Kidney (tissue), 14 donors: ENCODE data around the gene NPW. TPM values are rescaled to one million over a fixed set of nuclear protein-coding genes. Genes with fewer than 3 reads are reported as not detected.

Experiments
- DNase-seq, 5 donors: peaks; one replicate each; pipeline ENCODE4 v3.0.0-alpha.2; 2013 to 2020
- FAIRE-seq: peaks from 2 replicates; lab custom pipeline; 2012; peaks lifted over from hg19 to GRCh38; lab: Jason Lieb, UNC
- H3K27ac ChIP-seq, 2 donors: one replicate each; pipeline ENCODE4 v1.7.0; 2013; ENCODE audit warnings: low read depth in 2 of 2, low read length in 2 of 2, inconsistent platforms in 1 of 2
- H3K27me3 ChIP-seq: one replicate; pipeline ENCODE4 v1.7.1; 2013; ENCODE audit warnings: low read length, inconsistent platforms; ENCODE audit not compliant: control insufficient read depth, insufficient read depth
- H3K36me3 ChIP-seq, 3 donors: one replicate each; pipeline versions ENCODE4 v1.7.0 to v1.7.1; 2013; ENCODE audit warnings: low read length in 3 of 3, control low read depth in 1 of 3, inconsistent platforms in 1 of 3; ENCODE audit not compliant: insufficient read depth in 3 of 3, control insufficient read depth in 2 of 3
- H3K4me1 ChIP-seq, 3 donors: one replicate each; pipeline versions ENCODE4 v1.7.0 to v1.7.1; 2013; ENCODE audit warnings: low read length in 3 of 3, inconsistent platforms in 1 of 3, low read depth in 1 of 3; ENCODE audit not compliant: control insufficient read depth in 2 of 3, insufficient read depth in 2 of 3
- H3K4me3 ChIP-seq, 3 donors: one replicate each; pipeline versions ENCODE4 v1.7.0 to v1.8.1; 2013; ENCODE audit warnings: low read length in 3 of 3, control low read depth in 1 of 3, inconsistent platforms in 1 of 3
- H3K9ac ChIP-seq, 3 donors: one replicate each; pipeline versions ENCODE4 v1.7.0 to v1.7.1; 2013; ENCODE audit warnings: low read length in 3 of 3, control low read depth in 1 of 3, inconsistent platforms in 1 of 3
- H3K9me3 ChIP-seq, 3 donors: one replicate each; pipeline versions ENCODE4 v1.7.0 to v1.7.1; 2013; ENCODE audit warnings: low read length in 3 of 3, control low read depth in 1 of 3, inconsistent platforms in 1 of 3; ENCODE audit not compliant: control insufficient read depth in 2 of 3, insufficient read depth in 1 of 3
- CTCF ChIP-seq: IDR thresholded peaks from 3 replicates; pipeline ENCODE4 v1.5.1; 2012; ENCODE audit warnings: mild to moderate bottlenecking, moderate library complexity, borderline replicate concordance; ENCODE audit not compliant: insufficient read depth; ENCODE audit errors: extremely low read depth
- intact Hi-C: fragments of 100-400 bp; cut with DNase I; formaldehyde crosslinking; loops from one replicate; pipeline ENCODE4 v1.11.1; 2022
- polyA plus RNA-seq: library from polyadenylated mRNA; stranded (reverse); fragments of 350-450 nt; fragmentation: Illumina TruSeq; extraction: RNeasy Lipid Tissue Mini Kit (QIAGEN cat#74804); gene quantifications from one replicate; pipeline ENCODE4 v1.2.3, GENCODE V29; 2014; ENCODE audit warnings: low read depth, low replicate concordance; ENCODE audit not compliant: insufficient read depth
- total RNA-seq: library from RNA; stranded (reverse); fragmentation: NEBNext Ultra II Directional; extraction: Animal tissue kit (Norgen Biotek cat#: 25700); gene quantifications from one replicate; pipeline ENCODE4 v1.2.1, GENCODE V29; 2021
- donor health status: control.
- donor health status: control.
- donor health status: control.
- donor health status: control.
- donor health status: control.
- donor health status: DM: yes; HTN: yes; CAD: no.
- donor health status: Normal renal cell carcinoma (clear cell type).

The NPW gene
- total and polyA plus RNA-seq, 2 donors from 2014 or later: not detected

GRCh38 chr16:2042986-2043666, 23.5 kb downstream of the NPW start:
- peak in 2 of 5 donors; percentile 62 to 85 for DNase-seq
- no peaks in the 10 kb centered on the region for H3K36me3 ChIP-seq
- H3K4me3 ChIP-seq: no peak overlapping the region
- no peak overlapping the region for H3K9ac ChIP-seq
- no peaks in the 10 kb centered on the region for H3K27me3 ChIP-seq
- H3K9me3 ChIP-seq: no peaks in the 10 kb centered on the region
- no peak for TF ChIP-seq CTCF
- FAIRE-seq: no peak
- H3K27ac ChIP-seq: peak overlapping the region in 1 of 2 donors; percentile 43
- H3K4me1 ChIP-seq: peaks cover 0 to 41% (median 4%) of the 10 kb centered on the region in 3 donors
- intact Hi-C loops: no loop called here

- DNase-seq: peak in 2 of 5 donors; percentile 65 to 87
- Histone ChIP-seq H3K4me1 (peaks cover 0 to 42% (median 4%) of the 10 kb centered on the region in 3 donors), H3K9ac (no peak overlapping the region)
These were observed 24.3 kb downstream of the NPW start for GRCh38 chr16:2043667-2044451.

GRCh38 chr16:2044541-2044940, 25.0 kb downstream of the NPW start:
- Histone ChIP-seq H3K9ac (no peak overlapping the region), H3K27me3 (no peaks in the 10 kb centered on the region), H3K4me1 (peaks cover 0 to 38% (median 4%) of the 10 kb centered on the region in 3 donors), H3K4me3 (no peak overlapping the region), H3K36me3 (no peaks in the 10 kb centered on the region), H3K27ac (no peak overlapping the region), H3K9me3 (no peaks in the 10 kb centered on the region)
- DNase-seq (peak in 2 of 5 donors; percentile 56 to 79), FAIRE-seq (no peak)
- intact Hi-C loops: no loop called here
- TF ChIP-seq CTCF: no peak

More at GRCh38 chr16:2043667-2044451, 24.3 kb downstream of the NPW start:
- no peak for TF ChIP-seq CTCF
- Histone ChIP-seq H3K27me3 (no peaks in the 10 kb centered on the region), H3K27ac (peak overlapping the region; percentile 37 to 43), H3K36me3 (no peaks in the 10 kb centered on the region), H3K9me3 (no peaks in the 10 kb centered on the region), H3K4me3 (no peak overlapping the region)
- FAIRE-seq: no peak
- intact Hi-C loops: no loop called here
